Type B pancreatic cell (in vitro differentiated cells): Measurements from ENCODE around the gene HMX2. TPM values are rescaled to one million over a fixed set of nuclear protein-coding genes. Genes with fewer than 3 reads are reported as not detected.

Source experiments
- DNase-seq: peaks from one replicate; pipeline ENCODE4 v3.0.0; 2021; ENCODE audit warnings: mixed read lengths; ENCODE audit not compliant: unreplicated experiment; ENCODE audit errors: extremely low spot score
- H3K27ac Mint-ChIP-seq: 2 replicates; pipeline ENCODE4 v1.8.0; 2021; ENCODE audit warnings: mild to moderate bottlenecking, mixed read lengths
- H3K27me3 Mint-ChIP-seq: 2 replicates; pipeline ENCODE4 v1.8.0; 2021; ENCODE audit warnings: mixed read lengths
- H3K36me3 Mint-ChIP-seq: 2 replicates; pipeline ENCODE4 v1.8.0; 2021; ENCODE audit warnings: mixed read lengths
- H3K4me1 Mint-ChIP-seq: one replicate; pipeline ENCODE4 v1.8.0; 2021; ENCODE audit warnings: mixed read lengths; ENCODE audit not compliant: unreplicated experiment
- H3K4me3 Mint-ChIP-seq: 2 replicates; pipeline ENCODE4 v1.8.0; 2021; ENCODE audit warnings: mild to moderate bottlenecking, mixed read lengths
- H3K9me3 Mint-ChIP-seq: 2 replicates; pipeline ENCODE4 v1.8.0; 2021; ENCODE audit warnings: mixed read lengths
- CTCF ChIP-seq: fragments of 200-600 bp; sonication (generic); conservative IDR thresholded peaks from 2 replicates; pipeline ENCODE4 v1.5.0; 2021; ENCODE audit warnings: antibody characterized with exemption, mild to moderate bottlenecking
- total RNA-seq: library from RNA; stranded (reverse); gene quantifications from 2 replicates; pipeline ENCODE4 v1.2.1, GENCODE V29; 2021; ENCODE audit warnings: low replicate concordance

The HMX2 gene
- total RNA-seq, 1 donor from 2014 or later, result 0.19 TPM

DNA sequence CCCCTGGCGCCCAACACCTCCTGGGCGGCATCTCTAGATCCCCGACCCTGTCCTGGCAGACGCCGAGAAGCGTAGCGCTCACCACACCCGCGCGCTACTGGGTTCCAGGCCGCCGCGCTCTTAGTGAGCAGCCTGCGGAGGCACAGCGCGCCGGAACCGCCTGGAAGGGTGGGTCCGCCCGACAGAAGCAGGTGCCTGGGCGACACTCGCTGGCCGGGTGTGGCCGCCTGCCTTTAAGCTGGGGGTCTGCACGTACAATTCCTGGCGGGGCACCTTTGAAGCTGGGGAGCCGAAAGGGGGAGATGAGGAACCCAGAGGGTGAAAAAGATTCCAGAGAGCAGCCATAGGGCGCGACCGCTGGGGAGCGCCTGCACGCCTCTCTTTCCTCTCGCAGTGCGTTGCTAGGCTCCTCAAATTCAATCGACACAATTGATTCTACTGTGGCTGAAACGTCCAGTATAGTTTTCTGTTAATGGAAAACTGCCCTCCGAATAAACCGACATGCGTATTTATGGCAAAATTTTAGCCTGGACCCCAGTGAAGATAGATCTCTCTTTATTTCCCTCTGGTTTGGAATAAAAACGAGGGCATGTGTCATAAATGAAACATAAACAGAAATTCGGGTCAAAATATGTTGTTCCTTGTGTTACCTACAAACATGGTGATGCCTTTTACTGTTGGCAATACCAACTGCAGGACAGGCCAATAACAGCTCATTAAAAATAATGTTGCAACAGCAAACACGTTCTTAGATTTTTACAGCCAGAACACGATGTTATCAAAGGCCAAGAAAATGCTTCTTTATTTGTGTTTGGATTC lies 7.6 kb upstream of the HMX2 start:
- Mint-ChIP-seq H3K27me3 (peaks cover 89% of the 10 kb centered on the region), H3K36me3 (no peaks in the 10 kb centered on the region), H3K4me3 (peak overlapping the region; percentile 80)

GRCh38 chr10:123140983-123141390 lies 6.9 kb upstream of the HMX2 start:
- DNase-seq, result no peak
- H3K4me1 Mint-ChIP-seq, result peaks cover 21% of the 10 kb centered on the region
- no peaks in the 10 kb centered on the region for H3K9me3 Mint-ChIP-seq
- no peaks in the 10 kb centered on the region for H3K36me3 Mint-ChIP-seq
- no peak for TF ChIP-seq CTCF
- H3K27ac Mint-ChIP-seq, result no peak overlapping the region
- H3K4me3 Mint-ChIP-seq, result no peak overlapping the region
- peaks cover 96% of the 10 kb centered on the region for H3K27me3 Mint-ChIP-seq

More for the DNA sequence above, 7.6 kb upstream of the HMX2 start:
- H3K27ac Mint-ChIP-seq, result peak overlapping the region; percentile 18
- DNase-seq, result no peak
- H3K9me3 Mint-ChIP-seq, result no peaks in the 10 kb centered on the region
- peaks cover 21% of the 10 kb centered on the region for H3K4me1 Mint-ChIP-seq
- TF ChIP-seq CTCF, result no peak

GRCh38 chr10:123141791-123142700 lies 5.9 kb upstream of the HMX2 start:
- TF ChIP-seq CTCF, result no peak
- Mint-ChIP-seq H3K36me3 (no peaks in the 10 kb centered on the region), H3K27me3 (peaks cover 96% of the 10 kb centered on the region), H3K4me3 (no peak overlapping the region), H3K9me3 (no peaks in the 10 kb centered on the region), H3K27ac (no peak overlapping the region), H3K4me1 (peaks cover 21% of the 10 kb centered on the region)
- DNase-seq, result no peak

GRCh38 chr10:123142701-123143161 lies 5.2 kb upstream of the HMX2 start:
- no peak for DNase-seq
- peaks cover 21% of the 10 kb centered on the region for H3K4me1 Mint-ChIP-seq
- peak; percentile 17 for TF ChIP-seq CTCF
- no peaks in the 10 kb centered on the region for H3K36me3 Mint-ChIP-seq
- H3K27me3 Mint-ChIP-seq, result peaks cover 96% of the 10 kb centered on the region
- H3K9me3 Mint-ChIP-seq, result no peaks in the 10 kb centered on the region
- H3K27ac Mint-ChIP-seq, result no peak overlapping the region
- no peak overlapping the region for H3K4me3 Mint-ChIP-seq

DNA sequence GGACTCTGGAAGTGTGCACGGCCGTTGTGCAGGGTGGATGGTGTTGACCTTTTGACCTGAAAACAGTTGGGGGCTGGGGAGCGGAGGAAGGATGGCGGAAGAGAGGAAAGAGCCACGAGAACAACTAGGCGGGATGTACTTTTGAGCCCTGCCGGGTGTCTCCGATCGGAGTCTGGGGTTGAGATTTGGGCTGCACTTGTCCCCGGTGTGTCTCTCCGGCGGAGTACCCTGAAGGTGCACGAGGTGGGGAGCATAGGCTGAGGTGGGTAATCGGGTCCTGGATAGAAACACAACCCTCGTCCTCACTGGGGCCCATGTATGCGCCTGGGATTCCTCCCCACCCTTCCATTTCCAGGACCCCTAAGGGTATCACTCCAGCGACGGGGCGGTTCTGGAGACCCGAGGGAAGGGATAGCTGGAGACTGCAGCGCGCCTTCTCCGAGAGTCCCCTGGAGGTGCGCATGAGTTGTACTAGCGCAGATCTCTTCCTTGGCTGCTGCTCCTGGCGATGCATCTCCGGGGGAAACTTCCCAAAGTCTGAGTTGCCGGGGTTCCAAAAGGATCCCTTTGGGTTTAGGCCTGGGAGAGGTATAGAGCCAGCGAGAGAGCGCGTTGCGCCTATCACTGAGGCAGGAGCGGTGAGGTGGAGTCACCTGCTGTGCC lies 4.6 kb upstream of the HMX2 start:
- Mint-ChIP-seq H3K27ac (no peak overlapping the region), H3K36me3 (no peaks in the 10 kb centered on the region), H3K4me3 (no peak overlapping the region), H3K9me3 (no peaks in the 10 kb centered on the region), H3K27me3 (peaks cover 94% of the 10 kb centered on the region), H3K4me1 (peaks cover 21% of the 10 kb centered on the region)
- no peak for DNase-seq
- TF ChIP-seq CTCF, result no peak
